Colonic mucosa (tissue), 4 donors: ENCODE results near the gene ZNF750. TPM values are rescaled to one million over a fixed set of nuclear protein-coding genes. Genes with fewer than 3 reads are reported as not detected.

Source experiments
- DNase-seq: peaks from one replicate; pipeline ENCODE4 v3.0.0-alpha.2; 2020
- H3K27ac ChIP-seq: fragments of 200-600 bp; one replicate; pipeline ENCODE4 v1.8.0; 2021
- H3K27me3 ChIP-seq: fragments of 200-600 bp; one replicate; pipeline ENCODE4 v1.8.0; 2021
- H3K36me3 ChIP-seq: fragments of 200-600 bp; one replicate; pipeline ENCODE4 v1.8.0; 2021
- H3K4me1 ChIP-seq: fragments of 200-600 bp; one replicate; pipeline ENCODE4 v1.8.0; 2021; ENCODE audit warnings: mild to moderate bottlenecking
- H3K4me3 ChIP-seq: fragments of 200-600 bp; one replicate; pipeline ENCODE4 v1.8.0; 2021
- H3K9ac ChIP-seq, 2 donors: one replicate each; pipeline ENCODE4 v1.7.0; 2013; ENCODE audit warnings: control low read depth in 2 of 2, low read depth in 2 of 2, low read length in 2 of 2
- H3K9me3 ChIP-seq: fragments of 200-600 bp; one replicate; pipeline ENCODE4 v1.8.0; 2021
- intact Hi-C: fragments of 100-400 bp; cut with DNase I; formaldehyde crosslinking; loops from one replicate; pipeline ENCODE4 v1.14.1; 2022
- total RNA-seq, 2 donors: library from RNA; stranded (reverse); fragmentation: NEBNext Ultra II Directional in 1 of 2; extraction: Animal tissue kit (Norgen Biotek cat#: 25700) in 1 of 2; gene quantifications; one replicate each; pipeline ENCODE4 v1.2.1, GENCODE V29; 2021
- TF ChIP-seq, protein P1 (sequence below): fragments of 200-600 bp; IDR thresholded peaks from one replicate; pipeline ENCODE4 v1.8.0; 2022; ENCODE audit warnings: antibody characterized with exemption, mild to moderate bottlenecking
- donor health status: healthy.
- donor health status: DM: no; HTN: no; CAD: no.
- donor health status: DM: no; HTN: no; CAD: no.

The ZNF750 gene
- total RNA-seq, 2 donors from 2014 or later: not detected

DNA sequence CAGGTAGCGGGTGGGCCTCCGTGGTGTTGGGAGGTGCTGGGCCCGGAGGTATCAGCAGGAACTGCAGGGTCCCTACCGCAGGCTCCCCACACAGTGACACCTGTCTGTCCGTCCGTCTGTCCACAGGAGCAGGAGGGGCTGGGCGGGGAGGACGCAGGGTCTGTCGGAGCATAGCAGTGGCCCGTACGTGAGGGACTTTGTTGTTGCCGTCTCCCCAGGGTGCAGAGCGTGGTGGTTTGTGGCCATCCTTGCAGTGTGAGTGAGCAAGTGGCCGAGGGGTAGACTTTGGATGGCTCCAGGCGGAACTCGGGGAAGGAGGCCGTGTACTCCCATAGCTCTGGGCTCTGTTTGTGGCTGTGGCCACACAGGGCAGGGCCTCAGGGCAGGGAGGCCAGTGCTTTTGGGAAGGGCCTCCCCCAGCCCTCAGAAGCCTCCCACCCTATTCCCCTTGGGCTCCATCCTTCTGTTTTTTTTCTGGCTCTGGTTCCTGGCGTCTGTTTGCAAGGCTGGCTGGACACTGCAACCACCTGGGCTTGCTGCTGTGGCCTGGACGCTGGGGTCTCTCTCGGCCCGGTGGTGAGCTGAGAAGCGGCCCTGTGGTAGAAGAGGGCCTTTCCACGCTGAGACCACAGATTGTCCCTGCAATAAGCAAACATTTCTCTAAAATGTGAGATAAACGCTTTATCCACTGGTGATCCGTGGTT is 41.0 kb upstream of the ZNF750 start:
- Histone ChIP-seq H3K27me3 (no peaks in the 10 kb centered on the region), H3K4me1 (peaks cover 15% of the 10 kb centered on the region), H3K27ac (no peak overlapping the region), H3K9ac (no peak overlapping the region), H3K4me3 (no peak overlapping the region), H3K36me3 (no peaks in the 10 kb centered on the region), H3K9me3 (no peaks in the 10 kb centered on the region)
- TF ChIP-seq, protein P1, sequence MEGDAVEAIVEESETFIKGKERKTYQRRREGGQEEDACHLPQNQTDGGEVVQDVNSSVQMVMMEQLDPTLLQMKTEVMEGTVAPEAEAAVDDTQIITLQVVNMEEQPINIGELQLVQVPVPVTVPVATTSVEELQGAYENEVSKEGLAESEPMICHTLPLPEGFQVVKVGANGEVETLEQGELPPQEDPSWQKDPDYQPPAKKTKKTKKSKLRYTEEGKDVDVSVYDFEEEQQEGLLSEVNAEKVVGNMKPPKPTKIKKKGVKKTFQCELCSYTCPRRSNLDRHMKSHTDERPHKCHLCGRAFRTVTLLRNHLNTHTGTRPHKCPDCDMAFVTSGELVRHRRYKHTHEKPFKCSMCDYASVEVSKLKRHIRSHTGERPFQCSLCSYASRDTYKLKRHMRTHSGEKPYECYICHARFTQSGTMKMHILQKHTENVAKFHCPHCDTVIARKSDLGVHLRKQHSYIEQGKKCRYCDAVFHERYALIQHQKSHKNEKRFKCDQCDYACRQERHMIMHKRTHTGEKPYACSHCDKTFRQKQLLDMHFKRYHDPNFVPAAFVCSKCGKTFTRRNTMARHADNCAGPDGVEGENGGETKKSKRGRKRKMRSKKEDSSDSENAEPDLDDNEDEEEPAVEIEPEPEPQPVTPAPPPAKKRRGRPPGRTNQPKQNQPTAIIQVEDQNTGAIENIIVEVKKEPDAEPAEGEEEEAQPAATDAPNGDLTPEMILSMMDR: no peak
- intact Hi-C loops: no loop called here
- no peak for DNase-seq

DNA sequence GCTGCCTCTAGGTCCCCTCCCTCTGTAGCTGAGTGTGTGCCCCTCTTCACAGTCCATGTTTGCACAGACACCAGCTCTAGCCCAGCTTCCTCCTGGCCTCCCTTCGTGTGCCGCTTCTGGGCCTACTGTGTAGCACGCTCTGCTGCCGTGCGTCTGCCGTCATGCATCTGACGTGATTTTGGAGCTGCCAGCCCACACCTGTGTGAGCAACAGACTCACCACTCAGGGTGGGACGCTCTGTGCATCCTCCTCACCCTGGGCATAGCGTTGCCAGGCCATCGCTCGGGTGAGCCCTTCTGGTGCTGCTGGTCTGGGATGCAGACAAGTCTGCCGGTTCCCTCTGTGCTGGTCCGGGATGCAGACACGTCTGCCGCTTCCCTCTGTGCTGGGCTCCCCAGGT is 39.4 kb upstream of the ZNF750 start:
- DNase-seq: no peak
- Histone ChIP-seq H3K27ac (no peak overlapping the region), H3K36me3 (no peaks in the 10 kb centered on the region), H3K9me3 (no peaks in the 10 kb centered on the region), H3K9ac (peak overlapping the region in 1 of 2 donors; percentile 4), H3K27me3 (no peaks in the 10 kb centered on the region), H3K4me1 (peaks cover 15% of the 10 kb centered on the region), H3K4me3 (no peak overlapping the region)
- intact Hi-C loops: no loop called here
- TF ChIP-seq, protein P1: no peak

GRCh38 chr17:82878527-82878926 is 38.7 kb upstream of the ZNF750 start:
- Histone ChIP-seq H3K9me3 (no peaks in the 10 kb centered on the region), H3K27me3 (no peaks in the 10 kb centered on the region), H3K4me3 (no peak overlapping the region), H3K4me1 (peaks cover 15% of the 10 kb centered on the region), H3K27ac (no peak overlapping the region), H3K36me3 (no peaks in the 10 kb centered on the region), H3K9ac (no peak overlapping the region)
- no peak for DNase-seq
- TF ChIP-seq, protein P1: no peak
- intact Hi-C loops: no loop called here

DNA sequence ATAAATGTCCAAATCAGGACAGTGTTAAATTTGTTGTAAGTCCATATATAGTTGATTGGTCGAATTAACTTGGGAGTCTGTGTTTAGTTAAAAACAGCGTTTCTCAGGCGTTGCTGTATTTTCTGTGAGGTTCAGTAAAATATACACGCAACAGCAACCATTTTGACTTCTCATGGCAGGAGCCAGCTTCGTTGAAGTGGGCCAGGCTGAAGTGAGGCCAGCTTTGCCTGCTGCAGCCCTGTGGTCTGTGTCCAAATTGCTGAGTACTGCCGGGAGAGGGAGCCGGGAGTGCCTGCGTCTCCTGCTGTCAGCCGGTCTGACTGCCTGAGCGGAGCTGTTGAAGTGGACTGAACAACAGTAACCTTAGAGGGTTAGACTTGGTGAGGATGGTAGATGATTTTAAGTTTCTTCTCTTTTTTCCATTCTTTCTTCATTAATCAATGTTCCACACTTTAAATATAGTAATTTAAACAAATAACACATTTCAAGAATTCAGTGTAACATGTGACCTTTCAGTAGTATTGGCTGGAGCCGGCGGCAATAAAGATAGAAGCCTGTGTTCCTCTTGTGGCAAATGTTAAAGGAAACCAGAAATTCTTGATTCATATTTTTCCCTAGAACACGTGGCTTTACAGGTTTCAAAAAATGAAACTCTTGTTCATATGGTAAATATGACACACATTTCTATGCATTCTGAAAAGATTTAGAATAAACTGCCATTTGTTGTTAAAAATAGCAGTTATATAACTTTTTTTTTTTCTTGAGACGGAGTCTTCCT is 37.0 kb upstream of the ZNF750 start:
- H3K36me3 ChIP-seq: no peaks in the 10 kb centered on the region
- peak overlapping the region in 1 of 2 donors; percentile 47 for H3K9ac ChIP-seq
- H3K27me3 ChIP-seq: no peaks in the 10 kb centered on the region
- no peak overlapping the region for H3K4me3 ChIP-seq
- DNase-seq: peak; percentile 70
- H3K27ac ChIP-seq: peak overlapping the region; percentile 15
- H3K4me1 ChIP-seq: peaks cover 7% of the 10 kb centered on the region
- H3K9me3 ChIP-seq: no peaks in the 10 kb centered on the region
- intact Hi-C loops: no loop called here
- TF ChIP-seq, protein P1: peak; percentile 41

- DNase-seq: no peak
Observed at GRCh38 chr17:82876149-82876548, 36.3 kb upstream of the ZNF750 start.

More at GRCh38 chr17:82876149-82876548, 36.3 kb upstream of the ZNF750 start:
- peaks cover 7% of the 10 kb centered on the region for H3K4me1 ChIP-seq
- intact Hi-C loops: no loop called here
- H3K27ac ChIP-seq: peak overlapping the region; percentile 15
- H3K4me3 ChIP-seq: no peak overlapping the region
- TF ChIP-seq, protein P1: no peak
- no peaks in the 10 kb centered on the region for H3K27me3 ChIP-seq
- no peaks in the 10 kb centered on the region for H3K9me3 ChIP-seq
- H3K9ac ChIP-seq: no peak overlapping the region
- H3K36me3 ChIP-seq: no peaks in the 10 kb centered on the region
